ENCODE results near the gene NUMB.

Gene NUMB

GRCh38 chr14:73263606-73264005, 194.7 kb downstream of the NUMB start:
- H3K27ac Mint-ChIP-seq = no peak overlapping the region
- no peaks in the 10 kb centered on the region for H3K4me1 Mint-ChIP-seq (ENCODE audit: low read depth)
- H3K27me3 Mint-ChIP-seq = peaks cover 4% of the 10 kb centered on the region
- H3K4me3 Mint-ChIP-seq = no peak overlapping the region
- H3K9me3 Mint-ChIP-seq (ENCODE audit: low read depth) = no peaks in the 10 kb centered on the region
- H3K36me3 Mint-ChIP-seq = no peaks in the 10 kb centered on the region

GRCh38 chr14:73262427-73263183, 195.7 kb downstream of the NUMB start:
- H3K4me1 Mint-ChIP-seq (ENCODE audit: low read depth) = peaks cover 4% of the 10 kb centered on the region
- no peak overlapping the region for H3K4me3 Mint-ChIP-seq
- peaks cover 4% of the 10 kb centered on the region for H3K27me3 Mint-ChIP-seq
- no peak overlapping the region for H3K27ac Mint-ChIP-seq
- H3K9me3 Mint-ChIP-seq (ENCODE audit: low read depth) = no peaks in the 10 kb centered on the region
- H3K36me3 Mint-ChIP-seq = no peaks in the 10 kb centered on the region

DNA sequence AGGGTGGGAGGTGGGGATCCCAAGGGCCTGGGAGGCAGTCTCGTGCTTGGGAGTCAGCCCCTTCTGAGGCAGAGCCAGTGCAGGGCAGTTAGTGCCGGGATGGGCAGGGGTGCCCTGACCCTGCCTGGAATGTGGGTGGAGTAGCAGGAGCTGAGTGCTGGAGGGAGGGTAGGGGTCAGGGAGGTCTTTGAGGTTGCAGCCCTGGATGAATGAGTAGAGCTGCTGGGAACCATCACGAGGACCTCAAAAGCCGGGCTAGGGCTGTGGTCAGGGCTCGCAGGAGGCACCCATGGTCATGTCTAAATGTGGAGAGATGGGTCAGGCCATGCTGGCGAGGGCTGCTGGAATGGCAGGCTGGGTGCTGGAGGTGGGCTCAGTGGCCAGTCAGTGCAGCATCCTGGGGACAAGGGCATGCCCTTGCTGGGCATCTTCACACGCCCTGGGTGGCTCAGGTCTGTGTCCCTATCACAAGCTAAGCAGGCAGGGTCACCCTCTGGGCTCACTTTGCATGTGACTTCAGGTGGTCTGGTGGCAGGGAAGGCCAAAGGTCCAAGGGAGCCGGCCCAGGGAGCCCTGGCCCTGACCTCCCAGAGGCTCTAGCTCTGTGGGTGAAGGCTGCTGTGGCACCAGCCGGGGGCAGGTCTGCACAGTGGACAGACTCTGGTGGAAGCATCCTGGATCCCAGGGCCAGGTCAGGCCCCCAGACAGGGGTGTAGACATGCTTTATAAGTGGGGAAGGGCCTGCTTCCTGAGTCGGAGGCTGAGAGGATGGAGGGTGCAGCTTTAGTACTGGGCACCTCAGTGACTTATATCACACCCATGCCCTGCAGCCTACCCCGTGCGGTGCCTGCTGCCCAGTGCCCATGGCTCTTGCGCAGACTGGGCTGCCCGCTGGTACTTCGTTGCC, 196.6 kb downstream of the NUMB start:
- no peaks in the 10 kb centered on the region for H3K9me3 Mint-ChIP-seq (ENCODE audit: low read depth)
- H3K27me3 Mint-ChIP-seq = peaks cover 4% of the 10 kb centered on the region
- no peak overlapping the region for H3K4me3 Mint-ChIP-seq
- no peak overlapping the region for H3K27ac Mint-ChIP-seq
- no peaks in the 10 kb centered on the region for H3K36me3 Mint-ChIP-seq
- H3K4me1 Mint-ChIP-seq (ENCODE audit: low read depth) = peaks cover 4% of the 10 kb centered on the region

GRCh38 chr14:73261075-73261474, 197.3 kb downstream of the NUMB start:
- Mint-ChIP-seq H3K27me3 (peaks cover 4% of the 10 kb centered on the region), H3K9me3 (ENCODE audit: low read depth) (no peaks in the 10 kb centered on the region), H3K4me3 (no peak overlapping the region), H3K27ac (no peak overlapping the region), H3K4me1 (ENCODE audit: low read depth) (peaks cover 4% of the 10 kb centered on the region), H3K36me3 (no peaks in the 10 kb centered on the region)

GRCh38 chr14:73260574-73260973, 197.8 kb downstream of the NUMB start:
- no peaks in the 10 kb centered on the region for H3K9me3 Mint-ChIP-seq (ENCODE audit: low read depth)

DNA sequence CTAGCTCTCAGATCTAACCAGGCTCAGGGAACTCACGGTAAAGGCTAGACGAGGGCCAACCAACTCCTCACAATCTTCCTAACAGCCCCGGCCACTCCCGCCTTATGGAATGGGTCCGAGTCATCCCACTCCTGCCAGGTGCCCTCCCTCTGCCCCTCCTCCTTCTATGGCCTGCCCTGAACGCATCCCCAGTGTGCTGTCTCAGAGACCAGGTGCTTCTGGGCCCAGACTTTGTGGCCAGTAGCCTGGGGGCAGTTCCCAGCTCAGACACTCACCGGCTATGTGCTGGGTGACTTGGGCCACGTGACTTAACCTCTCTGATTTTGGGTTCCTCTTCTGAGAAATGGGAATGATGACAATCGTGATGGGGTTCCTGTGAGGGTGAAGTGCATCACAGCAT, 198.5 kb downstream of the NUMB start:
- Mint-ChIP-seq H3K4me3 (no peak overlapping the region), H3K27me3 (no peaks in the 10 kb centered on the region), H3K36me3 (no peaks in the 10 kb centered on the region), H3K9me3 (ENCODE audit: low read depth) (no peaks in the 10 kb centered on the region), H3K4me1 (ENCODE audit: low read depth) (peaks cover 4% of the 10 kb centered on the region), H3K27ac (no peak overlapping the region)

More at GRCh38 chr14:73260574-73260973, 197.8 kb downstream of the NUMB start:
- Mint-ChIP-seq H3K4me3 (no peak overlapping the region), H3K4me1 (ENCODE audit: low read depth) (peaks cover 4% of the 10 kb centered on the region), H3K27me3 (peaks cover 2% of the 10 kb centered on the region), H3K36me3 (no peaks in the 10 kb centered on the region), H3K27ac (no peak overlapping the region)

- Mint-ChIP-seq H3K9me3 (ENCODE audit: low read depth) (no peaks in the 10 kb centered on the region), H3K4me3 (no peak overlapping the region), H3K36me3 (no peaks in the 10 kb centered on the region), H3K27ac (no peak overlapping the region), H3K4me1 (ENCODE audit: low read depth) (peaks cover 4% of the 10 kb centered on the region), H3K27me3 (no peaks in the 10 kb centered on the region)
Observed at GRCh38 chr14:73258845-73259611, 199.3 kb downstream of the NUMB start.

- H3K4me1 Mint-ChIP-seq (ENCODE audit: low read depth) = peaks cover 4% of the 10 kb centered on the region
- no peak overlapping the region for H3K27ac Mint-ChIP-seq
- H3K9me3 Mint-ChIP-seq (ENCODE audit: low read depth) = no peaks in the 10 kb centered on the region
- no peaks in the 10 kb centered on the region for H3K27me3 Mint-ChIP-seq
- H3K36me3 Mint-ChIP-seq = no peaks in the 10 kb centered on the region
- no peak overlapping the region for H3K4me3 Mint-ChIP-seq
Observed at GRCh38 chr14:73258076-73258475, 200.3 kb downstream of the NUMB start.

GRCh38 chr14:73255693-73256225, 202.6 kb downstream of the NUMB start:
- no peaks in the 10 kb centered on the region for H3K9me3 Mint-ChIP-seq (ENCODE audit: low read depth)
- no peaks in the 10 kb centered on the region for H3K36me3 Mint-ChIP-seq
- no peak overlapping the region for H3K27ac Mint-ChIP-seq
- H3K27me3 Mint-ChIP-seq = no peaks in the 10 kb centered on the region
- H3K4me1 Mint-ChIP-seq (ENCODE audit: low read depth) = peaks cover 4% of the 10 kb centered on the region
- no peak overlapping the region for H3K4me3 Mint-ChIP-seq

GRCh38 chr14:73255005-73255400, 203.3 kb downstream of the NUMB start:
- H3K4me3 Mint-ChIP-seq = no peak overlapping the region
- no peak overlapping the region for H3K27ac Mint-ChIP-seq
- no peaks in the 10 kb centered on the region for H3K36me3 Mint-ChIP-seq
- no peaks in the 10 kb centered on the region for H3K9me3 Mint-ChIP-seq (ENCODE audit: low read depth)
- H3K4me1 Mint-ChIP-seq (ENCODE audit: low read depth) = peaks cover 4% of the 10 kb centered on the region
- no peaks in the 10 kb centered on the region for H3K27me3 Mint-ChIP-seq

DNA sequence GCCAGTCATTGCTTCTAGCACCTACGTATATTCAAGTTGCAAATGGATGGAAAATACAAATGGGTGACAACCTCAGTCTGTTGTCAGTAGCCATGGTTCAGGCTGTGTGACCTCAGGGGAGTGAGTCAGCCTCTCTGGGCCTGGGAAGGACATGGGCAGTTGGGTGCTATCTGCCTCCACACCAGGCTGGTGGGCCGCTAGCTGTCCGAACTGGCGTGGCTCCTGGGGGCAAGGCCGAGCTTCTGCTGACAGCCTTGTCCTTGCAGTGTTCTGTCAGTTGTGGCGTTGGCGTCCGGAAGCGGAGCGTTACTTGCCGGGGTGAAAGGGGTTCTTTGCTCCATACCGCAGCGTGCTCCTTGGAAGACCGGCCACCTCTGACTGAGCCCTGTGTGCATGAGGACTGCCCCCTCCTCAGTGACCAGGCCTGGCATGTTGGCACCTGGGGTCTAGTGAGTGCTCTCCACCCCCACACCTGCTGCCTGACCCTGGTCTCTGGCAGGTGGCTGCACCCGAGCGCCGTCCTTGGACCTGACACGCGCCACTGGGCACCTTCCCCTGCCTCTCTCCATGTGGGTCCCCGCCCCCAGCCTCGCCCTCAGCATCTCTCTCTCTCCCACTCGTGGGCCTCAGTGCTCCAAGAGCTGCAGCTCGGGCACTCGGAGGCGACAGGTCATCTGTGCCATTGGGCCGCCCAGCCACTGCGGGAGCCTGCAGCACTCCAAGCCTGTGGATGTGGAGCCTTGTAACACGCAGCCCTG, 203.9 kb downstream of the NUMB start:
- H3K4me3 Mint-ChIP-seq = no peak overlapping the region
- no peaks in the 10 kb centered on the region for H3K36me3 Mint-ChIP-seq
- no peak overlapping the region for H3K27ac Mint-ChIP-seq
- no peaks in the 10 kb centered on the region for H3K27me3 Mint-ChIP-seq
- H3K4me1 Mint-ChIP-seq (ENCODE audit: low read depth) = peaks cover 4% of the 10 kb centered on the region
- H3K9me3 Mint-ChIP-seq (ENCODE audit: low read depth) = no peaks in the 10 kb centered on the region

- Mint-ChIP-seq H3K36me3 (no peaks in the 10 kb centered on the region), H3K9me3 (ENCODE audit: low read depth) (no peaks in the 10 kb centered on the region), H3K27me3 (no peaks in the 10 kb centered on the region), H3K4me3 (no peak overlapping the region), H3K4me1 (ENCODE audit: low read depth) (peaks cover 4% of the 10 kb centered on the region), H3K27ac (no peak overlapping the region)
Observed at GRCh38 chr14:73253721-73254120, 204.6 kb downstream of the NUMB start.

- Mint-ChIP-seq H3K4me3 (no peak overlapping the region), H3K36me3 (no peaks in the 10 kb centered on the region), H3K27me3 (no peaks in the 10 kb centered on the region), H3K27ac (no peak overlapping the region), H3K9me3 (ENCODE audit: low read depth) (no peaks in the 10 kb centered on the region), H3K4me1 (ENCODE audit: low read depth) (peaks cover 4% of the 10 kb centered on the region)
Observed at GRCh38 chr14:73253323-73253610, 205.1 kb downstream of the NUMB start.

Measured in activated naive CD8-positive, alpha-beta T cell (primary cell).